Endothelial cell of umbilical vein (primary cell): Measurements from ENCODE around the gene TTLL12. TPM values are rescaled to one million over a fixed set of nuclear protein-coding genes. Genes with fewer than 3 reads are reported as not detected.

Experiments
- BruUV-seq: library from RNA; stranded (reverse); fragments of 400-500 nt; replicated peaks from 2 replicates; lab custom pipeline; 2021; lab: Mats Ljungman, UMichigan
- CTCF ChIA-PET: fragments of 300-600, 350-600 bp; sonication (Branson Sonifier 250); formaldehyde crosslinking; loops from one replicate; lab custom pipeline; 2021; ENCODE audit warnings: antibody characterized with exemption, inconsistent platforms; lab: Charles Lee
- POLR2A ChIA-PET: fragments of 300-600, 350-600 bp; sonication (Branson Sonifier 250); formaldehyde crosslinking; loops from one replicate; lab custom pipeline; 2021; ENCODE audit warnings: antibody characterized with exemption, inconsistent platforms; lab: Charles Lee
- DNase-seq: peaks from one replicate; pipeline ENCODE4 v3.0.0-alpha.2; 2011; ENCODE audit warnings: low read depth, low spot score
- FAIRE-seq: peaks from 2 replicates; lab custom pipeline; 2011; peaks lifted over from hg19 to GRCh38; lab: Jason Lieb, UNC
- H2AFZ ChIP-seq: 2 replicates; pipeline ENCODE4 v1.6.0; 2012; ENCODE audit warnings: low read depth, low read length, control low read depth, inconsistent platforms
- H3K27ac ChIP-seq: 2 replicates; pipeline ENCODE4 v1.5.1; 2011; ENCODE audit warnings: low read depth, mild to moderate bottlenecking, control low read depth, low read length, moderate library complexity; ENCODE audit not compliant: insufficient read depth
- H3K27me3 ChIP-seq, 2 experiments: 2 replicates each; pipeline versions ENCODE4 v1.6.0 to v1.6.1; 2011; ENCODE audit warnings: low read length in 2 of 2, mixed read lengths in 1 of 2; ENCODE audit not compliant: control insufficient read depth in 2 of 2, insufficient read depth in 2 of 2
- H3K36me3 ChIP-seq, 2 experiments: 2 replicates in 1 of 2; 3 replicates in 1 of 2; pipeline ENCODE4 v1.5.1; 2011; ENCODE audit warnings: low read length in 2 of 2, mild to moderate bottlenecking in 1 of 2, moderate library complexity in 1 of 2; ENCODE audit not compliant: control insufficient read depth in 2 of 2, insufficient read depth in 2 of 2; ENCODE audit errors: extremely low read depth in 1 of 2
- H3K4me1 ChIP-seq: 3 replicates; pipeline ENCODE4 v1.5.1; 2011; ENCODE audit warnings: mild to moderate bottlenecking, low read length; ENCODE audit not compliant: control insufficient read depth, insufficient read depth; ENCODE audit errors: extremely low read depth
- H3K4me2 ChIP-seq: 2 replicates; pipeline ENCODE4 v1.6.1; 2011; ENCODE audit warnings: low read length, control low read depth, mixed read lengths; ENCODE audit not compliant: insufficient read depth
- H3K4me3 ChIP-seq, 3 experiments: fragments of 200-600 bp in 1 of 3; sonication (generic), shearing (Covaris generic) in 1 of 3; replicated peaks in 1 of 3; 2 replicates each; pipeline ENCODE4 v1.5.1; 2011 to 2016; ENCODE audit warnings: control low read depth in 3 of 3, low read length in 3 of 3, mild to moderate bottlenecking in 2 of 3, inconsistent platforms in 1 of 3, low read depth in 1 of 3, moderate library complexity in 1 of 3; ENCODE audit not compliant: insufficient read depth in 1 of 3
- H3K79me2 ChIP-seq: 2 replicates; pipeline ENCODE4 v1.6.0; 2012; ENCODE audit warnings: low read length, inconsistent platforms; ENCODE audit not compliant: control insufficient read depth, insufficient read depth
- H3K9ac ChIP-seq: replicated peaks from 2 replicates; pipeline ENCODE3; 2011; ENCODE audit warnings: low read length, control low read depth; ENCODE audit not compliant: insufficient read depth; ENCODE audit errors: extremely low read depth
- H3K9me1 ChIP-seq: replicated peaks from 3 replicates; pipeline ENCODE4 v1.6.0; 2011; ENCODE audit warnings: mild to moderate bottlenecking, low read length; ENCODE audit not compliant: control insufficient read depth, insufficient read depth; ENCODE audit errors: extremely low read depth
- H3K9me3 ChIP-seq: replicated peaks from 2 replicates; pipeline ENCODE4 v1.5.1; 2012; ENCODE audit warnings: low read length, inconsistent platforms; ENCODE audit not compliant: control insufficient read depth, insufficient read depth
- H4K20me1 ChIP-seq: replicated peaks from 2 replicates; pipeline ENCODE3; 2011; ENCODE audit warnings: mild to moderate bottlenecking, low read length; ENCODE audit not compliant: control insufficient read depth, insufficient read depth; ENCODE audit errors: extremely low read depth
- CTCF ChIP-seq, 2 donors: IDR thresholded peaks; 1 replicate in 1 of 2; 2 replicates in 1 of 2; pipeline ENCODE4 v1.5.1; 2011; ENCODE audit warnings: low read length in 2 of 2, mild to moderate bottlenecking in 2 of 2, moderate library complexity in 2 of 2, control low read depth in 1 of 2, inconsistent platforms in 1 of 2, low read depth in 1 of 2; ENCODE audit not compliant: insufficient read depth in 1 of 2; ENCODE audit errors: extremely low read depth in 1 of 2
- EZH2 ChIP-seq: IDR thresholded peaks from 2 replicates; pipeline ENCODE4 v1.6.1; 2012; ENCODE audit warnings: borderline replicate concordance, low read depth, mild to moderate bottlenecking, moderate library complexity, low read length, inconsistent platforms; ENCODE audit not compliant: severe bottlenecking
- FOS ChIP-seq: IDR thresholded peaks from 2 replicates; pipeline ENCODE4 v1.6.1; 2011; ENCODE audit warnings: mild to moderate bottlenecking, low read length, moderate library complexity, borderline replicate concordance; ENCODE audit not compliant: insufficient read depth
- GATA2 ChIP-seq: IDR thresholded peaks from 2 replicates; pipeline ENCODE4 v1.7.0; 2011; ENCODE audit warnings: low read depth, mild to moderate bottlenecking, moderate library complexity, mixed read lengths, low read length; ENCODE audit not compliant: insufficient read length, insufficient read depth
- JUN ChIP-seq: IDR thresholded peaks from 2 replicates; pipeline ENCODE4 v1.6.1; 2011; ENCODE audit warnings: borderline replicate concordance, low read depth; ENCODE audit not compliant: insufficient read length, insufficient read depth
- POLR2A ChIP-seq: IDR thresholded peaks from 2 replicates; pipeline ENCODE4 v1.6.1; 2012; ENCODE audit warnings: low read depth, mild to moderate bottlenecking, control low read depth, low read length
- POLR2AphosphoS5 ChIP-seq: IDR thresholded peaks from 2 replicates; pipeline ENCODE4 v1.6.1; 2012; ENCODE audit warnings: low read depth, mild to moderate bottlenecking, control low read depth, low read length, moderate library complexity; ENCODE audit not compliant: insufficient read depth
- dilution Hi-C: fragments of 300-500 bp; cut with MboI; formaldehyde crosslinking; loops from one replicate; pipeline ENCODE4 v1.15.0; 2019; ENCODE audit warnings: low sequenced_read_pairs; ENCODE audit not compliant: extremely low pct_ligation_motif_present
- intact Hi-C: fragments of 100-400 bp; cut with micrococcal nuclease; formaldehyde crosslinking; loops from one replicate; pipeline ENCODE4 v1.10.0; 2022
- polyA plus RNA-seq, 4 experiments: library from polyadenylated mRNA; depleted of rRNA in 3 of 4; stranded (reverse) in 3 of 4; unstranded in 1 of 4; fragments of >200 nt; gene quantifications; 2 replicates each; pipeline versions ENCODE4 v1.2.1 to v1.2.3, GENCODE V29; 2011 to 2012; ENCODE audit warnings: missing spikeins in 1 of 4
- total RNA-seq: library from RNA; stranded (reverse); gene quantifications from 2 replicates; pipeline ENCODE4 v1.2.3, GENCODE V29; 2021

Gene TTLL12
- total and polyA plus RNA-seq, 2 donors (not counting 3 experiments of a cell fraction or from before 2014, with no cell fraction given), result 26.2 to 36.5 TPM

- no peak overlapping the region for H3K9ac ChIP-seq
- no peaks in the 10 kb centered on the region for H4K20me1 ChIP-seq
- ChIA-PET POLR2A (no interaction called here), CTCF (interaction anchor here (0.5 to 4.4 kb wide), 8 partner anchors 9 to 563 kb away, joined by 3 to 17 read pairs (median 3); partner anchors contain the start of gene BIK)
- BruUV-seq, result no TSS peak
- H3K4me3 ChIP-seq, result no peak overlapping the region
- intact Hi-C loops, result loop anchor here (1.0 to 2.0 kb wide), 2 partner anchors 25 to 356 kb away; partner anchors contain the start of gene BIK
- no peak overlapping the region for H3K27ac ChIP-seq
- dilution Hi-C loops, result no loop called here
- no peak overlapping the region for H2AFZ ChIP-seq
- H3K27me3 ChIP-seq, result no peaks in the 10 kb centered on the region
- peak; percentile 56 for DNase-seq
- H3K4me1 ChIP-seq, result no peaks in the 10 kb centered on the region
- peaks cover 0 to 30% of the 10 kb centered on the region in 2 experiments for H3K36me3 ChIP-seq
- TF ChIP-seq CTCF (IDR thresholded peaks at IDR 0.05; ENCODE audit: extremely low read depth in 1 of 2, insufficient read depth in 1 of 2, low read depth in 1 of 2, low read length in 2 of 2) (peak; percentile 76 to 95), POLR2AphosphoS5 (no peak), GATA2 (no peak), FOS (no peak), POLR2A (no peak), EZH2 (no peak), JUN (no peak)
- H3K79me2 ChIP-seq, result no peaks in the 10 kb centered on the region
- FAIRE-seq, result peak; percentile 85
- H3K4me2 ChIP-seq, result no peak overlapping the region
- no peaks in the 10 kb centered on the region for H3K9me1 ChIP-seq
- no peaks in the 10 kb centered on the region for H3K9me3 ChIP-seq
Measured at GRCh38 chr22:43136255-43136654, 50.7 kb downstream of the TTLL12 start.
